ENCODE data around the gene TNFRSF9. TPM values are rescaled to one million over a fixed set of nuclear protein-coding genes. Genes with fewer than 3 reads are reported as not detected.
"Not testable (repeated sequence)": the region's sequence is repeated elsewhere in the genome, so short reads cannot be mapped to it uniquely, and the experiment has no call there.

Gene TNFRSF9
- total RNA-seq, 1 experiment from 2014 or later, result not detected

- Histone ChIP-seq H3K9me3 (no peaks in the 10 kb centered on the region), H3K27me3 (peaks cover 5% of the 10 kb centered on the region; the same call in 1 of the 2 replicates), H3K36me3 (no peaks in the 10 kb centered on the region), H3K4me3 (no peak overlapping the region)
- DNase-seq, result no peak
Measured at GRCh38 chr1:7938070-7938469, 2.6 kb downstream of the TNFRSF9 start.

DNA sequence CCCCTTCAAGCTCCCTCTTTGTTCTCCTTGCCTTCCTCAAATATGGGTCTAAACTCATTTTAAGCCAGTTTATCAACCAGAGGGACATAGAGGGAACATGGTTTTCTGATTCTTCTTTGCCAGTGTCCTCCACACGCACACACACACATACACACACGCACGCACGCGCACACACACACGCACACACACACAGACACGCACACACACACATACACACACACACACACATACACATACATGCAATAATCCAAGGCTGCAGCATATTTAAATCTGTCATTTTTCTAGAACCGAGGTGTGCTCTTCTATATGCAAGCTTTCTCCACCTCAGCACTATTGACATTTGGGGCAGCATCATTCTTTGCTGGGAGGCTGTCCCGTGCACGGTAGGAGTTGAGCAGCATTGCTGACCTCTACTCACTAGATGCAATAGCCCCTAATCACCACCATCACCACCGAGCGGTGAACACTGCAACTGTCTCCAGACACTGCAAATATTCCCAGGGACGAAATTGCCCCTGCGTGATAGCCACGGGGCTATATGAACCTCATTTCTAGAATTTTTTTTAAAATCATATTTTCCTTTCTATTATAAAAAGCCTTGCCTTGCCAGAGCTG is 8.0 kb downstream of the TNFRSF9 start:
- H3K36me3 ChIP-seq, result no peaks in the 10 kb centered on the region
- H3K9me3 ChIP-seq, result no peaks in the 10 kb centered on the region
- peaks cover 4% of the 10 kb centered on the region; the same call in 1 of the 2 replicates for H3K27me3 ChIP-seq
- peak; percentile 23 for DNase-seq
- no peak overlapping the region for H3K4me3 ChIP-seq

DNA sequence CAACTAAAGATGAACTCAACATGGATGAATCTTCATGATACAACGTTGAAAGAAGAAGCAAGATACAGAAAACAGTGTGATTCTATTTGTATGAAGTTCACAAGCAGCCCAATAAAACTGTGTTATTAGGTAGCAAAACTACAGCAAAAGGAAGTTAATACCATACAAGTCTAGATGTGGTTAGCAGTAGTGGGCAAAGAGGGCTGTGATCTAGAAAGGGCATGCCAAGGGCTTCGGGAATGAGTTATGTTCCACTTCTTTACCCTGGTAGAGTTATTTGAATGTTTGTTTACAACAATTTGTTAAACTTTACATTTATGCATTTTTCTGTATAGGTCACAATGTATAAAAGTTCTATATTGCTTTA is 9.2 kb downstream of the TNFRSF9 start:
- DNase-seq, result no peak
- Histone ChIP-seq H3K9me3 (no peaks in the 10 kb centered on the region), H3K4me3 (no peak overlapping the region), H3K27me3 (0 out of 2 replicates have a peak, but pooled peaks cover 2% of the 10 kb centered on the region), H3K36me3 (no peaks in the 10 kb centered on the region)

GRCh38 chr1:7930645-7931445 is 9.8 kb downstream of the TNFRSF9 start:
- Histone ChIP-seq H3K4me3 (no peak overlapping the region), H3K9me3 (no peaks in the 10 kb centered on the region), H3K27me3 (0 out of 2 replicates have a peak, but pooled peaks cover 2% of the 10 kb centered on the region), H3K36me3 (no peaks in the 10 kb centered on the region)
- DNase-seq, result no peak

DNA sequence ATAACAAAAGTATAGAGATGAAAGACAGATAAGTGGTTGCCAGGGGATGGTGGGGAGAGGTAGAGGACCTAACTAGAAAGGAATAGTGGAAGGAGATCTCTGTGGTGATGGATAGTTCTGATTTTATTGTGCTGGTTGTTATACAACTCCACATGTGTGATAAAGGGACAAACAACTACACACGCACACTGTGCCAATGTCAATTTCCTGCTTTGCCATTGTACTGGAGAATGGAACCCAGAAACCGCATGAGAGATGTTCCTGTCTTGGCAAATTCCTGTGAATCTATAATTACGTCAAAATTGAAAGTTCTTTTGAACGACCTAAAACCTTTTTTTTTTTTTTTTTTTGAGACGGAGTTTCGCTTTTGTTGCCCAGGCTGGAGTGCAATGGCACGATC is 11.0 kb downstream of the TNFRSF9 start:
- Histone ChIP-seq H3K27me3 (0 out of 2 replicates have a peak, but pooled peaks cover 2% of the 10 kb centered on the region), H3K36me3 (no peaks in the 10 kb centered on the region), H3K9me3 (no peaks in the 10 kb centered on the region), H3K4me3 (no peak overlapping the region)
- no peak for DNase-seq

DNA sequence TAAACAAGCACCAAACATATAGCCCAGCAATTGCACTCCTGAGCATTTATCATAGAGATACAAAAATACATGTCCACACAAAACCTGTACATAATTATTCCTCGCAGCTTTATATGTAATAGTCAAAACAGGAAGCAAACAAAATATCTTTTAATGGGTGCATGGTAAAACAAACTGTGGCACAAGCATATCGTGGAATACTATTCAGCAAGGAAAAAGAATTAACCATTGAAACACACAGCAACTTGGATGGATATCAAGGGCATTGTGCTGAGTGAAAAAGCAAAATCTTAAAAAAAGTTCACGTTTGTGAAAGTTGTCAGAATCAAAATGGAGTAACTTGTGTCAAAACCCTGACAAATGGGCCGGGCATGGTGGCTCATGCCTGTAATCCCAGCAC is 12.4 kb downstream of the TNFRSF9 start:
- Histone ChIP-seq H3K27me3 (0 out of 2 replicates have a peak, but pooled peaks cover 2% of the 10 kb centered on the region), H3K9me3 (no peaks in the 10 kb centered on the region), H3K36me3 (no peaks in the 10 kb centered on the region), H3K4me3 (no peak overlapping the region)
- DNase-seq, result no peak

GRCh38 chr1:7927061-7927460 is 13.6 kb downstream of the TNFRSF9 start:
- H3K27me3 ChIP-seq, H3K4me3 ChIP-seq, H3K9me3 ChIP-seq, H3K36me3 ChIP-seq, DNase-seq: not testable (repeated sequence)

DNA sequence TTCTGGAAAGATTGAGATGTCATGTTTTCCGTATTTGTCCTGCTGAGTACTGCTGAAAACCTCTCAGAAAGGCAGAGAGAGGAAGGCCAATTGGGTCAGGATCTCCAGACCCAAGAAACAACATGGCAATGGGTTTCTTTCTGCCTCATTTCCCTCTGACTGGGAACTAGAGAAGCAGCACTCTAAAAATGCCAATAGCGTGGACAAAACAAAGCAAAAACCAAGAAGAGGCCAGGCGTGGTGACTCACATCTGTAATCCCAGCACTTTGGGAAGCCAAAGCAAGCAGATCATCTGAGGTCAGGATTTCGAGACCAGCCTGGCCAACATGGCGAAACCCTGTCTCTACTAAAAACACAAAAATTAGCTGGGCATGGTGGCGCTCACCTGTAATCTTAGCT is 18.3 kb downstream of the TNFRSF9 start:
- peak; percentile 78 for DNase-seq
- Histone ChIP-seq H3K9me3 (no peaks in the 10 kb centered on the region), H3K27me3 (no peaks in the 10 kb centered on the region), H3K36me3 (no peaks in the 10 kb centered on the region), H3K4me3 (peak overlapping the region; percentile 20)

- peak overlapping the region; percentile 20 for H3K4me3 ChIP-seq
- no peaks in the 10 kb centered on the region for H3K9me3 ChIP-seq
- DNase-seq, result no peak
- no peaks in the 10 kb centered on the region for H3K36me3 ChIP-seq
- H3K27me3 ChIP-seq, result no peaks in the 10 kb centered on the region
Measured at GRCh38 chr1:7921796-7922195, 18.8 kb downstream of the TNFRSF9 start.

DNA sequence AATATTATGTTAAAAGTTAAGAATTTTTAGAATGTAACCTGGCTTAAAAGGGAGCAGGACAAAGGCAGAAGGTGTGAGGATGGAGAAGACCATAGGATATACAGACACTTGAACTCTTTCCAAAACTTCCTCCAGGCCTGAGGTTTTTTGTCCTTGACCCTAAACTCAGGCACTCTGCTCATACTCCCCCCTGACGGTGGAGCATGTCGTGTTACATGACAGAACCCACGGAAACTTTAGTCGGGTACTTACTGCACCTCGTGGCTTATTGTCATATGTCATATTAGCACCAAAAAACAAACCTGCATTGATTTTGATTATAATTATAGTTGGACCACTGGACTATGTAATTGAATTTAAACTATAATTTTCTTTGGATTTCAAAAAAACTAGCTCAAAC is 20.8 kb downstream of the TNFRSF9 start:
- Histone ChIP-seq H3K9me3 (no peaks in the 10 kb centered on the region), H3K27me3 (no peaks in the 10 kb centered on the region), H3K36me3 (no peaks in the 10 kb centered on the region), H3K4me3 (no peak overlapping the region)
- DNase-seq, result no peak

DNA sequence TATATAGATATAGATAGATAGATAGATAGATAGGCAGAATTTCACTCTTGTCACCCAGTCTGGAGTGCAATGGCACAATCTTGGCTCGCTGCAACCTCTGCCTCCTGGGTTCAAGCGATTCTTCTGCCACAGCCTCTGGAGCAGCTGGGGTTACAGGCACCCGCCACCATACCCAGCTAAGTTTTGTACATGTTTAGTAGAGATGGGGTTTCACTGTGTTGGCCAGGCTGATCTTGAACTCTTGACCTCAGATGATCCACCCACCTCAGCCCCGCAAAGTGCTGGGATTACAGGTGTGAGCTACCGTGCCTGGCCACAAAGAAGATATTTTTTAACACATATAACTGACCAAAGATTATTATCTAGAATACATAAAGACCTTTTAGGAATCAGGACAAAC is 22.7 kb downstream of the TNFRSF9 start:
- not testable (repeated sequence) for H3K9me3 ChIP-seq, H3K4me3 ChIP-seq, DNase-seq, H3K36me3 ChIP-seq, H3K27me3 ChIP-seq

DNA sequence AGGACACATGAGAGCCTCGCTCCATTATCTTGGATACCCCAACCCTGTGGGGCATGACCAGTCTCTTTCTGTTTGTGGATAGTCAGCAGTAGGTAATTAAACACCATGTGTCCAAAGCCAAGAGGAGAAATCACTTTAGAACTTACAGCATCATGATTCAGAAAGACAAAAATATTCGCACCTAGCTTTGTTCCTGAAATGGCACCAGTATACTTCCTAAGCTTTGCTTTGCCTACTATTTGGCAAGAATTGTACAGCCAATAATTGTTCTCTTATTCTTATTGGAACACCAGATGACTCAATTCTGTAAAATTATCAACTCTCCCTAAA is 24.2 kb downstream of the TNFRSF9 start:
- DNase-seq, result no peak
- Histone ChIP-seq H3K36me3 (no peaks in the 10 kb centered on the region), H3K9me3 (no peaks in the 10 kb centered on the region), H3K27me3 (no peaks in the 10 kb centered on the region), H3K4me3 (no peak overlapping the region)

- Histone ChIP-seq H3K4me3 (no peak overlapping the region), H3K36me3 (no peaks in the 10 kb centered on the region), H3K27me3 (no peaks in the 10 kb centered on the region), H3K9me3 (no peaks in the 10 kb centered on the region)
- no peak for DNase-seq
Measured at GRCh38 chr1:7915826-7916500, 24.7 kb downstream of the TNFRSF9 start.

GRCh38 chr1:7912743-7913557 is 27.7 kb downstream of the TNFRSF9 start:
- no peaks in the 10 kb centered on the region for H3K9me3 ChIP-seq

GRCh38 chr1:7912145-7912544 is 28.5 kb downstream of the TNFRSF9 start:
- DNase-seq, result no peak
- H3K27me3 ChIP-seq, result no peaks in the 10 kb centered on the region
- H3K9me3 ChIP-seq, result no peaks in the 10 kb centered on the region
- no peak overlapping the region for H3K4me3 ChIP-seq
- no peaks in the 10 kb centered on the region for H3K36me3 ChIP-seq

More at GRCh38 chr1:7912743-7913557, 27.7 kb downstream of the TNFRSF9 start:
- H3K27me3 ChIP-seq, result no peaks in the 10 kb centered on the region
- H3K4me3 ChIP-seq, result no peak overlapping the region
- DNase-seq, result no peak
- H3K36me3 ChIP-seq, result no peaks in the 10 kb centered on the region

DNA sequence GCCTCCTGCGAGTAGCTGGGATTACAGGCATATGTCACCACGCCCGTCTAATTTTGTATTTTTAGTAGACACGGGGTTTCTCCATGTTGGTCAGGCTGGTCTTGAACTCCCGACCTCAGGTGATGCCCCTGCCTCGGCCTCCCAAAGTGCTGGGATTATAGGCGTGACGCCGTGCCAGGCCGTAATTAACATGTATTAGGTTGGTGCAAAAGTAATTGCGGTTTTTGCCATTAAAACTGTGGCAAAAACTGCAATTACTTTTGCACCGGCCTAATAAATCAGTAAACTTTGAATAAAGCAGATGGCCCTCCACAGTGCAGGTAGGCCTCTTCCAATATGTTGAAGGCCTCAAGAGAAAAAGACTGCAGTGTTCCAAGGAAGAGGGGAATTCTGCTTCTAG is 35.4 kb downstream of the TNFRSF9 start:
- H3K4me3 ChIP-seq, result no peak overlapping the region
- no peaks in the 10 kb centered on the region for H3K36me3 ChIP-seq
- no peaks in the 10 kb centered on the region for H3K27me3 ChIP-seq
- DNase-seq, result no peak
- no peaks in the 10 kb centered on the region for H3K9me3 ChIP-seq

All from MG63 (cell line).